NB4 (cell line): ENCODE results near the gene PCTP.

Experiments used
- DNase-seq: peaks from one replicate; pipeline ENCODE4 v3.0.0; 2010; ENCODE audit warnings: low read depth
- H3K4me3 ChIP-seq: one replicate; pipeline ENCODE4 v1.5.1; 2011; ENCODE audit warnings: mild to moderate bottlenecking, low read depth, low read length, moderate library complexity
- CTCF ChIP-seq: IDR thresholded peaks from one replicate; pipeline ENCODE4 v1.5.1; 2012; ENCODE audit warnings: low read depth, low read length
- MAX ChIP-seq: IDR thresholded peaks from 2 replicates; pipeline ENCODE4 v1.6.1; 2011; ENCODE audit warnings: low read depth, low read length
- MYC ChIP-seq: IDR thresholded peaks from 2 replicates; pipeline ENCODE4 v1.6.1; 2011; ENCODE audit warnings: low read depth, low read length
- POLR2A ChIP-seq: IDR thresholded peaks from 2 replicates; pipeline ENCODE4 v1.6.1; 2011; ENCODE audit warnings: mild to moderate bottlenecking; ENCODE audit not compliant: insufficient read length; ENCODE audit errors: extremely low read depth

The PCTP gene

GRCh38 chr17:55773671-55774070 is 22.8 kb downstream of the PCTP start:
- H3K4me3 ChIP-seq = no peak overlapping the region
- TF ChIP-seq MYC = no peak
- no peak for TF ChIP-seq POLR2A
- TF ChIP-seq CTCF = no peak
- no peak for DNase-seq

GRCh38 chr17:55774846-55775271 is 24.0 kb downstream of the PCTP start:
- H3K4me3 ChIP-seq = no peak overlapping the region
- no peak for TF ChIP-seq POLR2A
- TF ChIP-seq MYC = no peak
- no peak for TF ChIP-seq CTCF
- no peak for TF ChIP-seq MAX
- DNase-seq = no peak

GRCh38 chr17:55776271-55776670 is 25.4 kb downstream of the PCTP start:
- no peak for TF ChIP-seq MYC
- no peak for TF ChIP-seq POLR2A
- TF ChIP-seq CTCF = no peak
- TF ChIP-seq MAX = no peak
- DNase-seq = no peak
- no peak overlapping the region for H3K4me3 ChIP-seq

GRCh38 chr17:55777471-55777971 is 26.7 kb downstream of the PCTP start:
- DNase-seq = no peak
- no peak overlapping the region for H3K4me3 ChIP-seq
- no peak for TF ChIP-seq POLR2A

GRCh38 chr17:55778389-55779118 is 27.7 kb downstream of the PCTP start:
- TF ChIP-seq MYC (no peak), CTCF (no peak)
- no peak for DNase-seq
- H3K4me3 ChIP-seq = no peak overlapping the region

GRCh38 chr17:55783684-55784245 is 32.9 kb downstream of the PCTP start:
- peak; percentile 86 for DNase-seq
- TF ChIP-seq POLR2A = no peak
- TF ChIP-seq MAX = peak; percentile 61; the same call in 1 of the 2 replicates
- TF ChIP-seq MYC = peak; percentile 32; the same call in 1 of the 2 replicates
- TF ChIP-seq CTCF = no peak
- H3K4me3 ChIP-seq = peak overlapping the region; percentile 23
